Endometrial microvascular endothelial cells (primary cell): Measurements from ENCODE around the gene TNS1. TPM values are rescaled to one million over a fixed set of nuclear protein-coding genes. Genes with fewer than 3 reads are reported as not detected.

ENCODE experiments used
- in situ Hi-C: cut with HindIII; loops from 2 replicates; pipeline ENCODE4 v1.10.0; 2017; ENCODE audit warnings: low sequenced_read_pairs, low pct_unique_long_range_greater_than_20kb; ENCODE audit errors: inconsistent ontology term
- total RNA-seq: library from RNA; depleted of rRNA; stranded (reverse); fragments of >200 nt; gene quantifications from one replicate; pipeline ENCODE4 v1.2.3, GENCODE V29; 2015; ENCODE audit errors: inconsistent ontology term

TNS1 gene
- total RNA-seq, 1 donor from 2014 or later: 20.9 TPM

- in situ Hi-C loops: no loop called here
These were observed 28.5 kb upstream of the TNS1 start for GRCh38 chr2:218031261-218031660.

DNA sequence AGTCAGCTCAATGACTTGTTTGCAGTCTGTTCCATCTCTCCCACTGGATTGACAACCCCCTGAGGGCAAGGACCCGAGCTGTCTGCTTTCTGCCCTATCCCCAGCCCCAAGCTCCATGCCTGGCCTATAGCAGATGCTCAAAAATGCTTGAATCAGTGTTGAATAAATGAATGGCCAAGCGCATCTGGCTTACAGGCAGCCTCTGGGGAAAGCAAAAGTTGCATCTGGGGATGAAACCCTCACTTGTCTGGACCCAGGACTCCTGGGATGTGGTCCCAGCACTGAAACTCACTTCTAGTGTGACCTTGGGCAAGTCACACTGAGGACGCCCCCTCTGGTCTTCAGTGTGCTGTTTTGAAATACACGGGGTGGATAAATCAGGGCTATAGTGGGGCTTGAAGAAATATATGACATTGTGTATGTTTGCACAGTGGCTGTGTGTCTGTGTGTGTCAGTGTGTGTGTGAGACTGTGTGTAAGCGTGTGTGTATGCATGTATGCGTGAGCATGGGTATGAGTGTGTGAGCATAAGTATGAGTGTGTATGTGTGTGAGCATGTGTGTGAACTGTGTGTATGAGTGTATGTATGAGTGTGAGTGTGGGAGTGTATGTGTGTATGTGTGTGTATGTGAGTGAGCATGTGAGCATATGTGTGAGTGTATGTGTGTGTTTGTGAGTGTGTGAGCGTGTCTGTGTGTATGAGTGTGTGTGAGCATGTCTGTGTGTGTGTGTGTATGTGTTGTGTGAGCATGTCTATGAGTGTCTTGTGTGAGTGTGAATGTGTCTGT lies 27.8 kb upstream of the TNS1 start:
- in situ Hi-C loops: no loop called here

DNA sequence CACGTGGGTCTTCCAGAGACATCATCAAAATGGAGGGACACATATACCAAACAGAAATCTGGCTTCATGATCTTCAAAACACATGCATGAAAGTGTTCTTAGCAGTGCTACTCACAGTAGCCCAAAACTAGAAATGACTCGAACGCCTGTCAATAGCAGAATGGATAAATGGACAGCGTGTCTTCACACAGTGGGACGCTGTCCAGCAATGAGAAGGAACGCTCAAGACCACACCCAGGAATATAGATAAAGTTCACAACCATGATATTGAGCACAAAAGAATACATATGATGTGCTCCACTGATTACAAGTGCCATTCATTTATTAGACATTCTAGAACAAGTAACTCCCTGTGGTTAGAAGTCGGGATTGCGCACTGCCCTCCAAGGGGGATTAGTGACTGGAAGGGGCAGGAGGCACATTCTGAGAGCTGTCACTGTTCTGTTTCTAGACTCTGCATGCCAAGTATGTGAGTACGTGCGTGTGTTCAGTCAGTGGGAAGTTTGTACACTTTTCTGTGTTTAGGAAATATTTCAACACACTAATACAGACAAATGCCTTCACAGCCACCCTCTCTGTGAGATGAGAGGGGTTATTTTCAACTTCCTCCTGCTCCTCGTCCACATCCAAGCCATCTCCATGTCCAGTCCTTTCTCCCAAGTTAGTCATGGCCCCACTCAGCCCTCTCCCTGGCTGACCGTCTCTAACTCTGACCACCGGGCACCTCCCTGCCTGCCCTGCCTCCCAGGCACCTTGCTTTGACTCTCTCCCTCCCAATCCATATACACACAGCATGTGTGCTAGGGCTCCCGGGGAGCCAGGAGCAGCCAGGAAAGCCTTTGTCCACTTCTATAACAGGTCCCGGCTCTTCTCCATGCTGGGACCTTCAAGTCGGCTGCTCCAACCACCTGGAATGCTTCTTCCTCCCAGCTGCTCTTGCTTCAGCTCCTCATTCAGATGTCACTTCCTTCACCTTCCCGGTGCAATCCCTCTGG lies 26.9 kb upstream of the TNS1 start:
- in situ Hi-C loops: no loop called here

DNA sequence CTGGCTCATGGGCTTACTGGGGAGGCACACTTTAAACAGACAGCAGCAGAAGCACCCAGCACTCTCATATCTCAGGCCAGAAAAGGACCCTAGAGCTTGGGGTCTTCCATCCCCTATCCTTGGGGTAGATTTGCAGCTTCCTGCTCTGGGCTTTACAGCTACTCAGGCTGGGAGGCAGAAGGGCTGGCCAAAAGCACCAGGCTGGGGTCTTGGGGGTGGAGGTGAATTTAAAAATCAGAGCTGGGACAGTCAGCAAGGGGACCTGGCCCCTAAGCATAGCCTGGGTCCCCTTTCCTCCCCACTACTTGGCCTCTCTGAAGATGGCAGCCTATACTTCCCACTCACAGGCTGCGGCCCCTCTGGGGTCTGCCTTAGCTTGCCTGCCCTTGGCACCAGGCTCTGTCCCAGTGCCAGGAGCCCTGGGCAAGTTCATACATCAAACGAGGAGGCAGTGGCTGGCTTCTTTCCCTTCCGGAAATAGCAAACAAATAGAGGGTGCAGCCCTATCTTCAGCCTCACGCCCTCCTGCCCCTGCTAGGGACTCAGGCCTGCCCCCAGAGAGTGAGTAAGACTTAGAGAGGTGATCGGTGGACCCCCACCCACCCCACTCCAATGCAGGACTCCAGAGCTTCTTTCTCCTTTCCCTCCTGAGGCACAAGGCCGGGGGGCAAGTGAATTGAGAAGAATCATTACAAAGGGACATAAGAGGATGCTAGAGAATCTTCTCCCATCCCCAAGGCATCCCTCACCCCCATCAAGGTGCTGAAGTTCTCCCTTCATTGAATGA lies 26.0 kb upstream of the TNS1 start:
- in situ Hi-C loops: no loop called here

DNA sequence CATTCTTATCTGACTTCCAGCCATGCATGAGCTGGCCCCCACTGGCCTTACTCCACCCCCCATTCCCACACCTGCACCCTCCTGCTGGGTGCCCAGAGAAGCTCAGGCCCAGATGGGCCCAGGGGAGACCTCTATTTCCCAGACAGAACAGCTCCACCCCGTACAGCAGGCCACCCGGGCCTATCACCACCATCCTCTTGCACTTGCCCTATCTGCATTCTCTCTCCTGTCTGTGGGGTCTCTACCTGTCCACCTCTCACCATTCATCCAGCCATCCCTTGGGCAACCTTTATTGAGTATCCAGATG lies 25.3 kb upstream of the TNS1 start:
- in situ Hi-C loops: no loop called here

- in situ Hi-C loops: no loop called here
These were observed 24.8 kb upstream of the TNS1 start for GRCh38 chr2:218027426-218028188.

DNA sequence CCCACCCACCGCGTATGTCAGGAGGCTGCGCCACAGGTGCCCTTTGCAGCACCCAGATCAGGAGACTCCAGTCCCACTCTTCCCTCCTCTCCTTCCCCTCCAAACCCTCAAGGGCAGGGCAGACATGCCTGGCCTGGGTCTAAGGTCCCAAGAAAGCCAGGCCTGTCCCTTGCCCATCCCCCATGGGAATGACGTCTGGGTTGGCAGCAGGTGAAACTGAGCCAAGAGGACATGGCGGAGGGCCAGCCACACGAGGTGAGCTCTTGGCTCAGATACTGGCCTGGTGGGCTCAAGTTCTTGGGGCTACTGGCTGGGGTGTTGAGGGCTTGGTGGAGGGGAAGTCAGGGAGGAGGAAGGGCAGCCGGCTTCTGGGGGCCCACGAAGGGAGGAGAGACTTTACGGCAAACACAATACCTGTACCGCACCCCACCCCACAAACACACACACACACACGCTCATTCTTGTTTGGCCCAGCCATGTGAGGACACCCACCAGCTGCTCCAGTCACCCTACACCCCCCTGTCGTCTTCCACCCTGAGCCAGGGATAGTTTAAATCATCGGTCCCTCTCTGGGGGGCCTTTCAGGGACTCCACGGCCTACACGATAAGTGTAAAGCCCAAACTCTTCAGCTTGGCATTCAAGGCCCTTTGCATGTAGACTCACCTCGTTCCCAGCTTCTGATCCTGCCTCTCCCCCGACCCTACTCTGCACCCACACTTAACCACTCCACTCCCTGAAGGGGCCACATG lies 24.1 kb upstream of the TNS1 start:
- in situ Hi-C loops: no loop called here

DNA sequence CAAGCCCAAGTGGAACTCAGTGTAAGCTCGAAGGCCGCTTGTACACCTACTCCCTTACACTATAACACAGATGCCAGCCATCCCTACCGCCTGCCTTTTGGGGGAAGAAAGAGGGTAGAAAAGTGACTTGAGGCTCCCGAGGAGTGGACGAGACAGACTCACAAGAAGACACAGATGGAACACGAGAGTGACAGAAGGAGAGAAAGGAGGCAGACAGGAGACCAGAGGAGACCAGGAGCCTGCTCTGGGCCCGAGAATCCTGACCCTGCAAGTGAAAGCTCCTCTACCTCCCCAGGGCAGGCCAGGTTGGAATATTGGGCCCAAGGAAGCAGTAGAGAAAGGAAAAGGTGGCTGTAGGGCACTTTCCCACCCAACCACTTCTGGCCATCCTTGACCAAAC lies 23.4 kb upstream of the TNS1 start:
- in situ Hi-C loops: no loop called here

GRCh38 chr2:218024871-218025270 lies 22.1 kb upstream of the TNS1 start:
- in situ Hi-C loops: no loop called here

DNA sequence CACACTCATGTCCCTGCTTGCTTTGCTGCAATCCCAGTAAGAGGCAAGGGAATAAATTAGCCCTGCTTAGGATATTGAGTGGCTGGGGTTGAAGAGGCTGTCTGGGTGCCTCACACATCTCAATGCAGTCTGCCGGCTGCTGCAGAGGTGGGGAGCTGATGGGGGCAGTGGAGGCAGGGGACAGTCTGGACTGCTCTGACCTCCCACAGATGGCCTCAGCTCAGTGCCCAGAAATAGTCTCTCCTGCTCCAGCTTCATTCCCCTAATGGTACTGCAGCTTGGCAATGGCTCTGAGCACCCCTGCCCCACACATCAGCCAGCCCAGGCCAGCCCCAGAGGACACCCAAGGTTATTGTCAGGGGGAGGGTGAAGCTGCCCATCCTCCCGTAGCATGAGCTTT lies 21.5 kb upstream of the TNS1 start:
- in situ Hi-C loops: no loop called here

DNA sequence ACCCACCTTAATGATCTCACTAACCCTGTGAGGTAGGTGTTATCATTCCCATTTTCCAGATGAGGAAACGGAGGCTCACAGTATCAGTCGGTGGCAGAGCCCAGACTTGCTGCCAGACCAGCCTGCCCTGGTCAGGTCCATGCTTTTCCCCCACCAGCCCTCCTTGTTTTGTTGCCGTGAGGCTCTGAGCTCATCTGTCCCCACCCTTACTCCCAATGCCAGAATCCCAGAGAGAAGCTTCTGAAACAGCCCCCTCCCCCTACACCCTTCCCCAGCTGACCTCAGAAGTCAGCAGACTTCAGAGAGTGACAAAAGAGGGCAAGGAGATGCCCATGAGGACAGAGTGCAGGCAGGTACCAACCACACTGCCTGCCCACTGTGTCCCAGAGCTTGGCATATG lies 20.8 kb upstream of the TNS1 start:
- in situ Hi-C loops: no loop called here

DNA sequence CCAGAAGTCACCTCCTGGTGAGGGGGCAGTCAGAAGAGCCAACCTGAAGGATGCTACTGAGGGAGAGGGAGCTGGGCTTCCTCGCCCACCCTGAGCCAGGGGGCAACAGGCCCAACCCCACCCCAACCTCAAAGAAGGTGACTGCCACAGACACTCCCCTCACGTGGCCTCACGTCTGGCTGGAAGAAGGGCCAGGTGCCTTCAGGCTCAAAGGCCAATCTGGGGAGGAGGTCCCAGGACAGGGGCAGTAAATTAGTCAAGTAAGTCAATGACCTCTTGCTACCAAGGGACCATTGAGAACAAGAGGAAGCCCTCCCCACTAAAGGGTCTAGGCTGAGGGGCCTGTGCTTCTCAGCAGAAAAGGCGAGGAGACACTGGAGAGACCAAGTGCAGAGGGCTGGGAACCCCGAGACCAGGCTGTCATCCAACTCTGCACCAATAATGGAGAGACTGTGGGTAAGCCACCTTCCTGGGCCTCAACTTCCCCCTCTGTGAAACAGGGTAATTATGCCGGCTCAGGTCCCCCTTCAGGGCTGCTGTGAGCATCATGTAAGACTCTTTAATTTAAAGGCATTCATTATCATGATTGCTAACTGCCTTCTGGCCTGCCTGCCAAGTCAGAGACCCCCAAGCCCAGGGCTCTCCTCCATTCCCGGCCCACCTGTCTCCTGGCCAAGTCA lies 20.2 kb upstream of the TNS1 start:
- in situ Hi-C loops: no loop called here

- in situ Hi-C loops: no loop called here
These were observed 19.5 kb upstream of the TNS1 start for GRCh38 chr2:218022131-218022850.

- in situ Hi-C loops: no loop called here
These were observed 18.8 kb upstream of the TNS1 start for GRCh38 chr2:218021536-218022071.

DNA sequence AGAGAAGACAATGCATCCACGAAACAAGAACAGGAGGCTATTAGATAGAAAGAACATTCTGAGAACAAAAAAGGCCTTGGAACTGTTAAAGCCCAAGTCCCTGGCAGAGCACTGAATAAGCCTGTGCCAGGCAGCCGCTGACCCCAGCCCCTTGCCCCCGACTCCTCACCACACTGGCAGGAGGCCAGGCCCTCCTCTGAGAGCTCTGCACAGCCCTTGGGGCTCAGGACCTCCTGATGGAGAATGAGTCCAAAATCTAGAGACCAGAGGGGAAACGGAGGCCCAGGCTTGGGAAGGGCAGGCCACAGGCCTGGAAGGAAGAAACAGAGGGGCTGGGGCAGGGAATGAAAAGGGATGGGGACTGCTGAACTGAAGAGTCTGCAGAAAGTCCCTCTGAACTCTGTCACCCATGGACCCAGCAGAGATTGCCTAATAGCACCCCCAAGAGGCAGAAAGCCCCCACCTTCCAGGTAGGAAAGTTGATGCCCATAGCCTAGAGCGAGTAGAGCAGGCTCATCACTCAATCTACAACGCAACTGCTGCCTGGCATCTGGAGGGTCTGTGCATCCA lies 18.3 kb upstream of the TNS1 start:
- in situ Hi-C loops: no loop called here

DNA sequence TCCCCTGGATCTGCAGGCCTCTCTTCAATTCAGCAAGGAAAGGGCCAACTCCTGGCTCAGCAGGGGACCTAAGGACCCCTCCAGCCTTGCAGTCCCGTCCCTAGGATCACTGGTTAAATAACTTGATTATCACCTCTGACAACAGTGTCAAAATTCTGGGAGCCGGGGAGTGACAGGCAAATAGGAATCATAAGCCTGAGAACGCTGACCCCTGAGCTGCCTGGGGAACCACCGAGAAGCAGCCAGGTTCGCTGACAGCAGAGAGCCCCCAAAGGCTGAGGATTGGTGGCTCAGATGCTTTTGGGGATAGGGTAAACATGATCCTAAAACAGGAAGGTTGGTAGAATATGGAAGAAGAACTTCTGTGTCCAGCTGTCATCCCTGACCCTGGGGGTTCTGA lies 17.5 kb upstream of the TNS1 start:
- in situ Hi-C loops: no loop called here
